Right lobe of liver (tissue), 6 donors: Measurements from ENCODE around the gene SLC37A2. TPM values are rescaled to one million over a fixed set of nuclear protein-coding genes. Genes with fewer than 3 reads are reported as not detected.

Source experiments
- ATAC-seq, 4 donors: fragments of 200-7000 bp; cut with Tn5 transposase; one replicate each; pipeline ENCODE4 v1.9.1; 2020; ENCODE audit warnings: mild to moderate bottlenecking in 4 of 4, moderate library complexity in 4 of 4
- DNase-seq, 3 donors: peaks; one replicate each; pipeline ENCODE4 v3.0.0-alpha.2; 2020
- H3K27ac ChIP-seq, 3 donors: fragments of 200-600 bp; one replicate each; pipeline ENCODE4 v1.8.0; 2022
- H3K27me3 ChIP-seq, 2 donors: fragments of 200-600 bp; one replicate each; pipeline ENCODE4 v1.8.0; 2022
- H3K36me3 ChIP-seq, 4 donors: fragments of 200-600 bp; sonication (generic) in 1 of 4; one replicate each; pipeline versions ENCODE4 v1.5.1 to v1.8.0; 2017 to 2022; ENCODE audit warnings: control low read depth in 1 of 4
- H3K4me1 ChIP-seq, 4 donors: fragments of 200-600 bp; sonication (generic) in 1 of 4; one replicate each; pipeline versions ENCODE4 v1.5.1 to v1.8.0; 2017 to 2022; ENCODE audit warnings: control low read depth in 1 of 4
- H3K4me3 ChIP-seq, 3 donors: fragments of 200-600 bp; one replicate each; pipeline ENCODE4 v1.8.0; 2022
- H3K9me3 ChIP-seq, 4 donors: fragments of 200-600 bp; sonication (generic) in 1 of 4; one replicate each; pipeline versions ENCODE4 v1.5.1 to v1.8.0; 2017 to 2022; ENCODE audit warnings: control low read depth in 1 of 4
- CTCF ChIP-seq, 4 donors: fragments of 200-600 bp in 3 of 4; fragments of 450-650 bp in 1 of 4; IDR thresholded peaks; one replicate each; pipeline versions ENCODE4 v1.5.1 to v1.8.0; 2016 to 2022; ENCODE audit warnings: antibody characterized with exemption in 4 of 4, mild to moderate bottlenecking in 2 of 4
- POLR2A ChIP-seq: fragments of 450-650 bp; IDR thresholded peaks from one replicate; pipeline ENCODE4 v1.6.1; 2017; ENCODE audit warnings: antibody characterized with exemption, mild to moderate bottlenecking
- WGBS: methylation state at CpG from one replicate; pipeline ENCODE4 v1.1.6; 2018; ENCODE audit warnings: low coverage, low lambda C conversion rate; ENCODE audit not compliant: insufficient coverage; ENCODE audit errors: missing lambda C conversion rate; 5-methylcytosine and 5-hydroxymethylcytosine counted together
- intact Hi-C, 2 donors: fragments of 100-400 bp; cut with DNase I; formaldehyde crosslinking; loops; one replicate each; pipeline versions ENCODE4 v1.11.2 to v1.14.1; 2022
- total RNA-seq, 6 experiments: library from RNA; depleted of rRNA in 2 of 6; stranded (reverse); fragments of >200 nt in 2 of 6; fragmentation: NEBNext Ultra II Directional in 3 of 6; extraction: Animal tissue kit (Norgen Biotek cat#: 25700) in 3 of 6; gene quantifications; one replicate each; pipeline versions ENCODE4 v1.1.0 to v1.2.4, GENCODE V29; 2016 to 2023
- donor health status: DM: no; HTN: yes; CAD: no.
- donor health status: DM: no; HTN: no; CAD: no.
- donor health status: DM: no; HTN: no; CAD: no.
- donor health status: DM: no; HTN: yes; CAD: no.
- donor health status: DM: no; HTN: yes; CAD: no.

SLC37A2 gene
- total RNA-seq, 6 experiments from 2014 or later, result 3.4 to 14.2 (median 4.7) TPM

GRCh38 chr11:125093502-125093901 is 30.4 kb downstream of the SLC37A2 start:
- H3K4me3 ChIP-seq, result no peak overlapping the region
- intact Hi-C loops, result no loop called here
- no peak for ATAC-seq
- H3K9me3 ChIP-seq, result no peaks in the 10 kb centered on the region
- DNase-seq, result no peak
- TF ChIP-seq CTCF (IDR thresholded peaks at IDR 0.05), result no peak
- peaks cover 0 to 10% (median 4%) of the 10 kb centered on the region in 4 donors for H3K36me3 ChIP-seq
- no peaks in the 10 kb centered on the region for H3K27me3 ChIP-seq
- 85% methylated on average over 4 of the region's 4 CpGs for WGBS
- no peak overlapping the region for H3K27ac ChIP-seq
- no peaks in the 10 kb centered on the region for H3K4me1 ChIP-seq

DNA sequence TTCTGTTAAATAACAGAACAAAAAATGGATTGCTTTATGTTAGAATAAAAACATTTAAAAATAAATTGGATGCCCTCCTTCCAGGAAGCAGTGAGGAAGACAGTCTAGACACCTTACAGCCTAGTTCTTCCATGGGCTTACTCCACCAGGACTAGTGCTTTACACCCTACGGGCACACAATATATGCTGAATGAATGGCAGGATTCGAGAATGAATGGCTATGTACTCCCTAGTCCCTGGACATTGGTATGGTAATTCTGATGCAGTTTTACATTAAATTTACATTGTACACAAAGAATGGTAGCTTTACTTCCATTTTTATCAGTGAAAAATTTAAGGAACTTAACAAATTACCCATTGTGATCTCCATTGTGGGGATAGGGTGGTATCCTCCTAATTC is 31.6 kb downstream of the SLC37A2 start:
- Histone ChIP-seq H3K9me3 (no peaks in the 10 kb centered on the region), H3K4me1 (no peaks in the 10 kb centered on the region), H3K27me3 (no peaks in the 10 kb centered on the region), H3K36me3 (peaks cover 0 to 10% (median 4%) of the 10 kb centered on the region in 4 donors), H3K27ac (no peak overlapping the region), H3K4me3 (no peak overlapping the region)
- intact Hi-C loops, result no loop called here
- DNase-seq, result no peak
- 60% methylated on average over 1 of the region's 2 CpGs for WGBS
- TF ChIP-seq CTCF (IDR thresholded peaks at IDR 0.05) (no peak), POLR2A (no peak)
- no peak for ATAC-seq

GRCh38 chr11:125100136-125100535 is 37.0 kb downstream of the SLC37A2 start:
- Histone ChIP-seq H3K4me1 (no peaks in the 10 kb centered on the region), H3K36me3 (peaks cover 0 to 10% (median 4%) of the 10 kb centered on the region in 4 donors), H3K9me3 (no peaks in the 10 kb centered on the region), H3K27me3 (no peaks in the 10 kb centered on the region), H3K4me3 (no peak overlapping the region), H3K27ac (no peak overlapping the region)
- DNase-seq, result no peak
- intact Hi-C loops, result no loop called here
- no peak for TF ChIP-seq CTCF (IDR thresholded peaks at IDR 0.05)
- no peak for TF ChIP-seq POLR2A
- WGBS, result 95% methylated on average over 2 of the region's 2 CpGs
- no peak for ATAC-seq

- Histone ChIP-seq H3K27ac (no peak overlapping the region), H3K9me3 (no peaks in the 10 kb centered on the region), H3K27me3 (no peaks in the 10 kb centered on the region), H3K4me3 (no peak overlapping the region), H3K36me3 (peaks cover 0 to 7% (median 3%) of the 10 kb centered on the region in 4 donors), H3K4me1 (no peaks in the 10 kb centered on the region)
- DNase-seq, result no peak
- 51% methylated on average over 3 of the region's 3 CpGs for WGBS
- intact Hi-C loops, result no loop called here
- ATAC-seq, result no peak
- TF ChIP-seq CTCF (IDR thresholded peaks at IDR 0.05) (no peak), POLR2A (no peak)
Observed at GRCh38 chr11:125101596-125101995, 38.5 kb downstream of the SLC37A2 start.

DNA sequence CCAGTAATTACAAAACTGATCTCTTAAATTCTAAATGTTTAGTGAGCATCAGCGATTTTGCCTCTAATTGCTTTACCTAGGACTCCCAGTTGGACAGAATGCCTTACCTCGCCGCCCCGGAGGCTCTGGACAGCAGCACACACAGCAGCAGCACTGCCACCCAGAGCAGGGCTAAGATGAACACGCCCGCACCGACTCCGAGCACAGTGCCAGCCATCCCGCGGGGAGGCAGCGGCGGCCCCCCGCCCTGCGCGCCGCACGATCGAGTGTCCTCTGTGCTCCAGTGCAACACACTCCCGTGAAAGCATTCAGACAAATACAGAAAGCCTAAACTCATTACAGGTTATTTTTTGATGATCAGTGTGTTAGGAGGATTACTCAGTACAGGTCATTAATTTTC is 38.9 kb downstream of the SLC37A2 start:
- DNase-seq (no peak), ATAC-seq (no peak)
- H3K9me3 ChIP-seq, result no peaks in the 10 kb centered on the region
- no peaks in the 10 kb centered on the region for H3K4me1 ChIP-seq
- H3K4me3 ChIP-seq, result no peak overlapping the region
- no peak overlapping the region for H3K27ac ChIP-seq
- no peaks in the 10 kb centered on the region for H3K27me3 ChIP-seq
- peaks cover 0 to 6% (median 3%) of the 10 kb centered on the region in 4 donors for H3K36me3 ChIP-seq
- intact Hi-C loops, result no loop called here
- no peak for TF ChIP-seq CTCF (IDR thresholded peaks at IDR 0.05)
- no peak for TF ChIP-seq POLR2A
- 94% methylated on average over 13 of the region's 19 CpGs for WGBS
